CD4-positive, alpha-beta T cell treated with Interleukin-17A for 1 hour (primary cell): ENCODE results near the gene KRTAP1-4.
"Not testable (repeated sequence)": the region's sequence is repeated elsewhere in the genome, so short reads cannot be mapped to it uniquely, and the experiment has no call there.

Experiments used
- DNase-seq: peaks from one replicate; pipeline ENCODE4 v3.0.0-alpha.2; 2020

KRTAP1-4 gene

GRCh38 chr17:41046735-41047465, 16.9 kb upstream of the KRTAP1-4 start, which contains the start of gene KRTAP2-1:
Gene KRTAP2-1 (minus strand): TSS chr17:41047316. CDS start chr17:41047267, 49 bp downstream.
- DNase-seq = not testable (repeated sequence)

GRCh38 chr17:41042953-41043352, 13.0 kb upstream of the KRTAP1-4 start:
- no peak for DNase-seq

GRCh38 chr17:41040783-41041571, 11.0 kb upstream of the KRTAP1-4 start, which contains the start of gene KRTAP1-1:
Gene KRTAP1-1 (minus strand): TSS chr17:41041450. CDS start chr17:41041397, 53 bp downstream.
- DNase-seq = not testable (repeated sequence)

- DNase-seq = no peak
Measured at GRCh38 chr17:41037853-41038350, 7.9 kb upstream of the KRTAP1-4 start.

GRCh38 chr17:41034346-41034935, 4.4 kb upstream of the KRTAP1-4 start, which contains the start of gene KRTAP1-3:
Gene KRTAP1-3 (minus strand): TSS chr17:41034874. CDS start chr17:41034821, 53 bp downstream.
- not testable (repeated sequence) for DNase-seq

- no peak for DNase-seq
Measured at GRCh38 chr17:41026715-41027471, 3.1 kb downstream of the KRTAP1-4 start, which contains the start of gene KRTAP1-5. Gene KRTAP1-5 (minus strand): TSS chr17:41027208. CDS start chr17:41027155, 53 bp downstream.

- no peak for DNase-seq
Measured at GRCh38 chr17:41024697-41025096, 5.3 kb downstream of the KRTAP1-4 start.

GRCh38 chr17:41020336-41020735, 9.7 kb downstream of the KRTAP1-4 start:
- DNase-seq = no peak

- no peak for DNase-seq
Measured at GRCh38 chr17:41019415-41019814, 10.6 kb downstream of the KRTAP1-4 start.

GRCh38 chr17:41018541-41018940, 11.5 kb downstream of the KRTAP1-4 start:
- DNase-seq = no peak

GRCh38 chr17:41016578-41017215, 13.3 kb downstream of the KRTAP1-4 start:
- DNase-seq = no peak

- DNase-seq = no peak
Measured at GRCh38 chr17:41015454-41015853, 14.5 kb downstream of the KRTAP1-4 start.

- DNase-seq = no peak
Measured at GRCh38 chr17:41013606-41014005, 16.4 kb downstream of the KRTAP1-4 start.

GRCh38 chr17:41013181-41013580, 16.8 kb downstream of the KRTAP1-4 start:
- DNase-seq = no peak

GRCh38 chr17:41012326-41013120, 17.5 kb downstream of the KRTAP1-4 start:
- no peak for DNase-seq

GRCh38 chr17:41010441-41010840, 19.6 kb downstream of the KRTAP1-4 start:
- DNase-seq = no peak

- DNase-seq = no peak
Measured at GRCh38 chr17:41009936-41010335, 20.1 kb downstream of the KRTAP1-4 start.

GRCh38 chr17:41009301-41009760, 20.7 kb downstream of the KRTAP1-4 start:
- DNase-seq = no peak

GRCh38 chr17:41008811-41009210, 21.2 kb downstream of the KRTAP1-4 start, which contains the start of gene KRTAP3-1:
Gene KRTAP3-1 (minus strand): TSS chr17:41009128. CDS start chr17:41009074, 54 bp downstream.
- no peak for DNase-seq

GRCh38 chr17:41004397-41004796, 25.6 kb downstream of the KRTAP1-4 start:
- DNase-seq = no peak

GRCh38 chr17:41003926-41004325, 26.1 kb downstream of the KRTAP1-4 start:
- no peak for DNase-seq
